ENCODE results near the gene BRAF.
"Not testable (repeated sequence)": the region's sequence is repeated elsewhere in the genome, so short reads cannot be mapped to it uniquely, and the experiment has no call there.

BRAF gene

GRCh38 chr7:140903741-140904480 lies 20.8 kb downstream of the BRAF start:
- Mint-ChIP-seq H3K4me3 (no peak overlapping the region), H3K9me3 (peaks cover 8% of the 10 kb centered on the region), H3K27me3 (no peaks in the 10 kb centered on the region), H3K27ac (peak overlapping the region; percentile 24), H3K36me3 (ENCODE audit: low read depth) (peaks cover 11% of the 10 kb centered on the region), H3K4me1 (peaks cover 49% of the 10 kb centered on the region)
- ATAC-seq, result peak; percentile 67
- no peak for DNase-seq

GRCh38 chr7:140902303-140902953 lies 22.3 kb downstream of the BRAF start:
- Mint-ChIP-seq H3K36me3 (ENCODE audit: low read depth) (peaks cover 11% of the 10 kb centered on the region), H3K4me1 (peaks cover 56% of the 10 kb centered on the region), H3K27ac (peak overlapping the region; percentile 86), H3K4me3 (peak overlapping the region; percentile 30), H3K27me3 (no peaks in the 10 kb centered on the region), H3K9me3 (peaks cover 8% of the 10 kb centered on the region)
- ATAC-seq (peak; percentile 54), DNase-seq (no peak)

- Mint-ChIP-seq H3K9me3 (peaks cover 8% of the 10 kb centered on the region), H3K27me3 (no peaks in the 10 kb centered on the region), H3K27ac (no peak overlapping the region), H3K4me1 (peaks cover 56% of the 10 kb centered on the region), H3K36me3 (ENCODE audit: low read depth) (peaks cover 11% of the 10 kb centered on the region), H3K4me3 (no peak overlapping the region)
- ATAC-seq (no peak), DNase-seq (no peak)
Measured at GRCh38 chr7:140901941-140902302, 22.8 kb downstream of the BRAF start.

- H3K4me1 Mint-ChIP-seq, result peaks cover 59% of the 10 kb centered on the region
- H3K4me3 Mint-ChIP-seq, result no peak overlapping the region
- H3K27ac Mint-ChIP-seq, result no peak overlapping the region
- peaks cover 9% of the 10 kb centered on the region for H3K36me3 Mint-ChIP-seq (ENCODE audit: low read depth)
- DNase-seq (no peak), ATAC-seq (no peak)
- no peaks in the 10 kb centered on the region for H3K27me3 Mint-ChIP-seq
- H3K9me3 Mint-ChIP-seq, result peaks cover 8% of the 10 kb centered on the region
Measured at GRCh38 chr7:140899883-140900282, 24.8 kb downstream of the BRAF start.

GRCh38 chr7:140898786-140899536 lies 25.8 kb downstream of the BRAF start:
- H3K27ac Mint-ChIP-seq, result no peak overlapping the region
- peaks cover 55% of the 10 kb centered on the region for H3K4me1 Mint-ChIP-seq
- H3K27me3 Mint-ChIP-seq, result no peaks in the 10 kb centered on the region
- peaks cover 9% of the 10 kb centered on the region for H3K36me3 Mint-ChIP-seq (ENCODE audit: low read depth)
- ATAC-seq (peak; percentile 33), DNase-seq (no peak)
- H3K4me3 Mint-ChIP-seq, result no peak overlapping the region
- H3K9me3 Mint-ChIP-seq, result peaks cover 8% of the 10 kb centered on the region

- no peak for ATAC-seq
- DNase-seq, result no peak
Measured at GRCh38 chr7:140896996-140897395, 27.7 kb downstream of the BRAF start.

GRCh38 chr7:140889645-140890044 lies 35.1 kb downstream of the BRAF start:
- H3K4me1 Mint-ChIP-seq, result peaks cover 58% of the 10 kb centered on the region
- no peak overlapping the region for H3K27ac Mint-ChIP-seq
- no peak for ATAC-seq
- H3K9me3 Mint-ChIP-seq, result no peaks in the 10 kb centered on the region
- no peak for DNase-seq
- H3K4me3 Mint-ChIP-seq, result no peak overlapping the region
- H3K36me3 Mint-ChIP-seq (ENCODE audit: low read depth), result peaks cover 9% of the 10 kb centered on the region
- no peaks in the 10 kb centered on the region for H3K27me3 Mint-ChIP-seq

More at GRCh38 chr7:140896996-140897395, 27.7 kb downstream of the BRAF start:
- no peaks in the 10 kb centered on the region for H3K27me3 Mint-ChIP-seq
- no peak overlapping the region for H3K4me3 Mint-ChIP-seq
- H3K36me3 Mint-ChIP-seq (ENCODE audit: low read depth), result peaks cover 2% of the 10 kb centered on the region
- H3K9me3 Mint-ChIP-seq, result peaks cover 4% of the 10 kb centered on the region
- H3K27ac Mint-ChIP-seq, result no peak overlapping the region
- peaks cover 49% of the 10 kb centered on the region for H3K4me1 Mint-ChIP-seq

- no peaks in the 10 kb centered on the region for H3K27me3 Mint-ChIP-seq
- H3K4me3 Mint-ChIP-seq, result no peak overlapping the region
- ATAC-seq (no peak), DNase-seq (no peak)
- H3K27ac Mint-ChIP-seq, result no peak overlapping the region
- H3K4me1 Mint-ChIP-seq, result peaks cover 55% of the 10 kb centered on the region
- no peaks in the 10 kb centered on the region for H3K9me3 Mint-ChIP-seq
- H3K36me3 Mint-ChIP-seq (ENCODE audit: low read depth), result peaks cover 9% of the 10 kb centered on the region
Measured at GRCh38 chr7:140889150-140889549, 35.6 kb downstream of the BRAF start.

GRCh38 chr7:140888087-140888486 lies 36.6 kb downstream of the BRAF start:
- H3K36me3 Mint-ChIP-seq (ENCODE audit: low read depth), result peaks cover 7% of the 10 kb centered on the region
- no peaks in the 10 kb centered on the region for H3K27me3 Mint-ChIP-seq
- ATAC-seq, result no peak
- DNase-seq, result no peak
- no peak overlapping the region for H3K4me3 Mint-ChIP-seq
- no peak overlapping the region for H3K27ac Mint-ChIP-seq
- peaks cover 53% of the 10 kb centered on the region for H3K4me1 Mint-ChIP-seq
- no peaks in the 10 kb centered on the region for H3K9me3 Mint-ChIP-seq

- Mint-ChIP-seq H3K9me3 (no peaks in the 10 kb centered on the region), H3K4me3 (no peak overlapping the region), H3K36me3 (ENCODE audit: low read depth) (peaks cover 4% of the 10 kb centered on the region), H3K27me3 (no peaks in the 10 kb centered on the region), H3K27ac (no peak overlapping the region), H3K4me1 (peaks cover 54% of the 10 kb centered on the region)
- DNase-seq (no peak), ATAC-seq (no peak)
Measured at GRCh38 chr7:140885735-140886334, 38.9 kb downstream of the BRAF start.

- DNase-seq (no peak), ATAC-seq (no peak)
- no peaks in the 10 kb centered on the region for H3K9me3 Mint-ChIP-seq
- peaks cover 52% of the 10 kb centered on the region for H3K4me1 Mint-ChIP-seq
- H3K4me3 Mint-ChIP-seq, result no peak overlapping the region
- no peaks in the 10 kb centered on the region for H3K27me3 Mint-ChIP-seq
- peaks cover 9% of the 10 kb centered on the region for H3K36me3 Mint-ChIP-seq (ENCODE audit: low read depth)
- no peak overlapping the region for H3K27ac Mint-ChIP-seq
Measured at GRCh38 chr7:140883378-140883777, 41.4 kb downstream of the BRAF start.

- DNase-seq, H3K27me3 Mint-ChIP-seq, H3K27ac Mint-ChIP-seq, ATAC-seq, H3K9me3 Mint-ChIP-seq, H3K4me3 Mint-ChIP-seq: not testable (repeated sequence)
- Mint-ChIP-seq H3K4me1 (peaks cover 52% of the 10 kb centered on the region), H3K36me3 (ENCODE audit: low read depth) (peaks cover 10% of the 10 kb centered on the region)
Measured at GRCh38 chr7:140882834-140883233, 41.9 kb downstream of the BRAF start.

GRCh38 chr7:140881507-140882228 lies 43.1 kb downstream of the BRAF start:
- H3K9me3 Mint-ChIP-seq, result no peaks in the 10 kb centered on the region
- H3K27ac Mint-ChIP-seq, result no peak overlapping the region
- no peak overlapping the region for H3K4me3 Mint-ChIP-seq
- ATAC-seq, result peak; percentile 24
- H3K27me3 Mint-ChIP-seq, result no peaks in the 10 kb centered on the region
- peaks cover 11% of the 10 kb centered on the region for H3K36me3 Mint-ChIP-seq (ENCODE audit: low read depth)
- DNase-seq, result no peak
- H3K4me1 Mint-ChIP-seq, result peaks cover 54% of the 10 kb centered on the region

GRCh38 chr7:140877249-140877524 lies 47.5 kb downstream of the BRAF start:
- ATAC-seq, result no peak
- no peaks in the 10 kb centered on the region for H3K27me3 Mint-ChIP-seq
- no peak overlapping the region for H3K4me3 Mint-ChIP-seq
- peaks cover 51% of the 10 kb centered on the region for H3K4me1 Mint-ChIP-seq
- peaks cover 24% of the 10 kb centered on the region for H3K36me3 Mint-ChIP-seq (ENCODE audit: low read depth)
- no peak overlapping the region for H3K27ac Mint-ChIP-seq
- DNase-seq, result no peak
- H3K9me3 Mint-ChIP-seq, result no peaks in the 10 kb centered on the region
